HCT116 (cell line): ENCODE data around the gene RAB3C. TPM values are rescaled to one million over a fixed set of nuclear protein-coding genes. Genes with fewer than 3 reads are reported as not detected.

Experiments
- ATAC-seq: fragments of 200-7000 bp; cut with Tn5 transposase; 2 replicates; pipeline ENCODE4 v1.9.1; 2020; ENCODE audit warnings: mild to moderate bottlenecking, moderate library complexity
- BruUV-seq: library from RNA; stranded (reverse); fragments of 400-500 nt; replicated peaks from 2 replicates; lab custom pipeline; 2021; lab: Mats Ljungman, UMichigan
- CTCF ChIA-PET: fragments of 300-600 bp; sonication (Branson Sonifier 250); formaldehyde crosslinking; loops from one replicate; lab custom pipeline; 2021; ENCODE audit warnings: antibody characterized with exemption; lab: Charles Lee
- POLR2A ChIA-PET: fragments of 300-600, 350-600 bp; sonication (Branson Sonifier 250); formaldehyde crosslinking; loops from one replicate; lab custom pipeline; 2021; ENCODE audit warnings: antibody characterized with exemption; lab: Charles Lee
- RAD21 ChIA-PET, 2 experiments: fragments of 300-600 bp; sonication (Branson Sonifier 250); formaldehyde crosslinking; loops; one replicate each; lab custom pipeline; 2023; ENCODE audit warnings: low total read pairs in 2 of 2; ENCODE audit not compliant: uncharacterized antibody in 2 of 2, unreplicated experiment in 2 of 2, low non-redundant PET in 1 of 2; lab: Charles Lee
- DNase-seq: peaks from one replicate; pipeline ENCODE4 v3.0.0-alpha.2; 2010; ENCODE audit warnings: low read depth, low spot score
- H2AFZ ChIP-seq: fragments of 200-600 bp; shearing (Covaris generic), sonication (generic); 2 replicates; pipeline ENCODE4 v1.6.1; 2017; ENCODE audit warnings: low read depth, mixed run types, mixed read lengths, antibody characterized with exemption, low read length; ENCODE audit not compliant: poor library complexity, severe bottlenecking
- H3K27ac ChIP-seq: 2 replicates; pipeline ENCODE4 v1.5.1; 2012; ENCODE audit warnings: low read depth, low read length
- H3K27me3 ChIP-seq: fragments of 200-600 bp; sonication (generic); 2 replicates; pipeline ENCODE4 v1.6.1; 2016; ENCODE audit warnings: mixed run types, low read length, mixed read lengths; ENCODE audit not compliant: insufficient read depth
- H3K36me3 ChIP-seq, 2 experiments: fragments of 200-500 bp in 1 of 2; fragments of 200-600 bp in 1 of 2; sonication (Bioruptor generic) in 1 of 2; sonication (generic) in 1 of 2; 2 replicates each; pipeline versions ENCODE4 v1.5.1 to v1.6.1; 2014 to 2016; ENCODE audit warnings: low read length in 2 of 2, inconsistent platforms in 1 of 2, mixed read lengths in 1 of 2, mixed run types in 1 of 2; ENCODE audit not compliant: insufficient read depth in 2 of 2, control insufficient read depth in 1 of 2
- H3K4me1 ChIP-seq, 2 experiments: fragments of 200-600 bp in 1 of 2; sonication (generic) in 1 of 2; 2 replicates each; pipeline versions ENCODE4 v1.5.1 to v1.6.1; 2012 to 2017; ENCODE audit warnings: low read length in 2 of 2, inconsistent platforms in 1 of 2, mild to moderate bottlenecking in 1 of 2, mixed read lengths in 1 of 2, mixed run types in 1 of 2, moderate library complexity in 1 of 2; ENCODE audit not compliant: insufficient read depth in 2 of 2, control insufficient read depth in 1 of 2
- H3K4me2 ChIP-seq: fragments of 200-600 bp; sonication (generic); 2 replicates; pipeline ENCODE4 v1.6.1; 2017; ENCODE audit warnings: mixed run types, low read length, mixed read lengths
- H3K4me3 ChIP-seq, 2 experiments: fragments of 200-600 bp in 1 of 2; sonication (generic) in 1 of 2; replicated peaks in 1 of 2; 2 replicates each; pipeline ENCODE4 v1.5.1; 2011 to 2016; ENCODE audit warnings: low read length in 2 of 2, control low read depth in 1 of 2, low read depth in 1 of 2, mild to moderate bottlenecking in 1 of 2, mixed read lengths in 1 of 2, mixed run types in 1 of 2
- H3K79me2 ChIP-seq: fragments of 200-600 bp; sonication (generic); 2 replicates; pipeline ENCODE4 v1.6.1; 2017; ENCODE audit warnings: mild to moderate bottlenecking, mixed run types, low read length, moderate library complexity, mixed read lengths; ENCODE audit not compliant: insufficient read depth
- H3K9ac ChIP-seq: fragments of 200-600 bp; sonication (generic); 2 replicates; pipeline ENCODE4 v1.6.1; 2016; ENCODE audit warnings: low read length, mixed read lengths
- H3K9me2 ChIP-seq: fragments of 200-600 bp; sonication (generic), shearing (Covaris generic); 2 replicates; pipeline ENCODE4 v1.6.1; 2017; ENCODE audit warnings: mixed run types, mild to moderate bottlenecking, moderate library complexity; ENCODE audit not compliant: insufficient read depth
- H3K9me3 ChIP-seq, 2 experiments: fragments of 200-500 bp in 1 of 2; fragments of 200-600 bp in 1 of 2; sonication (Bioruptor generic) in 1 of 2; sonication (generic) in 1 of 2; 2 replicates each; pipeline ENCODE4 v1.6.1; 2014 to 2017; ENCODE audit warnings: low read length in 2 of 2, mixed read lengths in 2 of 2, inconsistent platforms in 1 of 2, low read depth in 1 of 2, mild to moderate bottlenecking in 1 of 2, mixed run types in 1 of 2, moderate library complexity in 1 of 2; ENCODE audit not compliant: control insufficient read depth in 1 of 2, insufficient read depth in 1 of 2
- H4K20me1 ChIP-seq: fragments of 200-600 bp; sonication (generic), shearing (Covaris generic); 2 replicates; pipeline ENCODE4 v1.6.1; 2017; ENCODE audit warnings: mixed run types, mild to moderate bottlenecking, moderate library complexity; ENCODE audit not compliant: insufficient read depth
- ATF3 ChIP-seq: IDR thresholded peaks from 2 replicates; pipeline ENCODE4 v1.6.1; 2012
- CEBPB ChIP-seq: IDR thresholded peaks from 2 replicates; pipeline ENCODE4 v1.6.1; 2012; ENCODE audit warnings: low read depth
- CTCF ChIP-seq, 3 experiments: fragments of 200-600 bp in 1 of 3; sonication (generic) in 1 of 3; IDR thresholded peaks in 2 of 3; conservative IDR thresholded peaks in 1 of 3; 2 replicates each; pipeline ENCODE4 v1.5.1; 2012 to 2017; ENCODE audit warnings: low read depth in 2 of 3, low read length in 2 of 3, antibody characterized with exemption in 1 of 3, borderline replicate concordance in 1 of 3, control low read depth in 1 of 3, mild to moderate bottlenecking in 1 of 3, mixed read lengths in 1 of 3, mixed run types in 1 of 3, moderate library complexity in 1 of 3; ENCODE audit not compliant: insufficient read depth in 1 of 3
- EGR1 ChIP-seq: IDR thresholded peaks from 2 replicates; pipeline ENCODE4 v1.6.1; 2012; ENCODE audit warnings: low read depth
- ELF1 ChIP-seq: IDR thresholded peaks from 2 replicates; pipeline ENCODE4 v1.6.1; 2012; ENCODE audit warnings: low read depth, borderline replicate concordance
- EZH2phosphoT487 ChIP-seq: fragments of 200-600 bp; IDR thresholded peaks from 2 replicates; pipeline ENCODE4 v1.6.1; 2018; ENCODE audit warnings: antibody characterized with exemption, borderline replicate concordance
- FOSL1 ChIP-seq: IDR thresholded peaks from 2 replicates; pipeline ENCODE4 v1.6.1; 2012; ENCODE audit warnings: low read depth
- MAX ChIP-seq: IDR thresholded peaks from 2 replicates; pipeline ENCODE4 v1.6.1; 2012
- POLR2AphosphoS5 ChIP-seq: IDR thresholded peaks from 2 replicates; pipeline ENCODE4 v1.6.1; 2011; ENCODE audit warnings: mild to moderate bottlenecking, low read depth, low read length, moderate library complexity
- SIN3A ChIP-seq: IDR thresholded peaks from 2 replicates; pipeline ENCODE4 v1.6.1; 2012; ENCODE audit warnings: low read depth
- SP1 ChIP-seq: IDR thresholded peaks from 2 replicates; pipeline ENCODE4 v1.6.1; 2012; ENCODE audit warnings: low read depth
- SRF ChIP-seq: IDR thresholded peaks from 2 replicates; pipeline ENCODE4 v1.6.1; 2012; ENCODE audit warnings: low read depth
- TCF7L2 ChIP-seq: IDR thresholded peaks from 2 replicates; pipeline ENCODE4 v1.7.0; 2011; ENCODE audit warnings: borderline replicate concordance, inconsistent platforms; ENCODE audit not compliant: insufficient read depth, insufficient read length; ENCODE audit errors: extremely low read depth
- YY1 ChIP-seq: IDR thresholded peaks from 2 replicates; pipeline ENCODE4 v1.6.1; 2011; ENCODE audit warnings: low read length, low read depth, moderate library complexity, mild to moderate bottlenecking; ENCODE audit not compliant: insufficient replicate concordance; ENCODE audit errors: extremely low read depth
- ZBTB33 ChIP-seq: IDR thresholded peaks from 2 replicates; pipeline ENCODE4 v1.6.1; 2011; ENCODE audit warnings: mild to moderate bottlenecking, low read length, moderate library complexity; ENCODE audit not compliant: insufficient replicate concordance; ENCODE audit errors: extremely low read depth
- intact Hi-C: fragments of 100-400 bp; cut with micrococcal nuclease; formaldehyde crosslinking; loops from 2 replicates; pipeline ENCODE4 v1.10.0; 2022
- total RNA-seq: library from RNA; stranded (reverse); gene quantifications from one replicate; pipeline ENCODE4 v1.2.1, GENCODE V29; 2021; ENCODE audit not compliant: unreplicated experiment

Gene RAB3C
- total RNA-seq, 1 experiment from 2014 or later = not detected

GRCh38 chr5:58761407-58761806 is 178.5 kb downstream of the RAB3C start:
- Histone ChIP-seq H3K4me1 (no peaks in the 10 kb centered on the region), H3K4me3 (no peak overlapping the region), H3K27me3 (no peaks in the 10 kb centered on the region; the same call in none of the 2 replicates), H3K79me2 (no peaks in the 10 kb centered on the region), H3K36me3 (no peaks in the 10 kb centered on the region), H3K9ac (no peak overlapping the region), H4K20me1 (no peaks in the 10 kb centered on the region), H3K27ac (no peak overlapping the region), H3K9me2 (no peaks in the 10 kb centered on the region), H3K9me3 (no peaks in the 10 kb centered on the region), H2AFZ (no peak overlapping the region), H3K4me2 (no peak overlapping the region)
- no TSS peak for BruUV-seq
- RAD21 ChIA-PET = no interaction called here
- POLR2A ChIA-PET = no interaction called here
- no peak for ATAC-seq
- no peak for DNase-seq
- intact Hi-C loops = no loop called here
- TF ChIP-seq ZBTB33 = no peak
- no peak for TF ChIP-seq FOSL1
- TF ChIP-seq EZH2phosphoT487 = no peak
- TF ChIP-seq SRF = no peak
- TF ChIP-seq ELF1 = no peak
- TF ChIP-seq ATF3 = no peak
- TF ChIP-seq MAX = no peak
- no peak for TF ChIP-seq TCF7L2
- TF ChIP-seq CTCF (IDR thresholded peaks at IDR 0.05 in 2 of 3, conservative IDR thresholded peaks at IDR 0.05 in 1 of 3; ENCODE audit: borderline replicate concordance in 1 of 3, insufficient read depth in 1 of 3, low read depth in 2 of 3, low read length in 2 of 3) = no peak
- TF ChIP-seq EGR1 = no peak
- no peak for TF ChIP-seq CEBPB
- TF ChIP-seq SP1 = no peak
- TF ChIP-seq YY1 = no peak
- TF ChIP-seq POLR2AphosphoS5 = no peak
- TF ChIP-seq SIN3A = no peak
- CTCF ChIA-PET = no interaction called here
